ENCODE measurements around the gene DDTL. TPM values are rescaled to one million over a fixed set of nuclear protein-coding genes. Genes with fewer than 3 reads are reported as not detected.
"Not testable (repeated sequence)": the region's sequence is repeated elsewhere in the genome, so short reads cannot be mapped to it uniquely, and the experiment has no call there.

DDTL gene
- total RNA-seq (4.1 and 5.0 TPM in 2 replicates), polyA plus RNA-seq (not detected in 2 replicates), polyA minus RNA-seq (0.29 TPM in 1 of 2 replicates, not detected in the other)
- 4.0 TPM for total RNA-seq (2013)

DNA sequence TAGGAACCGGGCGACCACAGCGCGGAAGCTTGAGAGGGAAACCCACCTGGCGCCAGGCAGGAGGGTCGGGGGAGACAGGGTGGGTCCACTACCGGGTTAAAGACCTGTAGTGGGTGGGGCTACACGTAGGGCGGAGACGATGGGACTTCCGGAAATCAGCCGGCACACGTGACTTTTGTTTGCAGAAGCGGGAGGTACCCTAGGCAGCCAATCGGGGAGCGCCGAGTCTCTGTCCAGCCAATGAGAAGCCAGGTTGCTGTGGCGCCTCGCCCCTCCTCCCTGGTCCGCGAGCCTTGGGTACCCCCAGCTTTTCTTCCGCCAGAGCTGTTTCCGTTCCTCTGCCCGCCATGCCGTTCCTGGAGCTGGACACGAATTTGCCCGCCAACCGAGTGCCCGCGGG is at the start of gene DDTL:
Gene DDTL, plus strand, starts transcription at position 321 of the 400 bp plus-strand sequence. Its CDS starts 27 bp downstream, at position 348.
- H3K27me3 ChIP-seq (replicated peaks in 1 of 4; ENCODE audit: control extremely low read depth in 1 of 4, control insufficient read depth in 3 of 4, insufficient read depth in 4 of 4, low read length in 3 of 4); H3K27ac ChIP-seq (ENCODE audit: low read length in 2 of 2); POLR2A ChIA-PET; intact Hi-C loops (cut with micrococcal nuclease); H2AFZ ChIP-seq (ENCODE audit: insufficient read depth, low read depth, low read length, poor library complexity, severe bottlenecking); H3K9me3 ChIP-seq (ENCODE audit: control extremely low read depth in 1 of 3, control insufficient read depth in 2 of 3, insufficient read depth in 1 of 3, low read length in 2 of 3); H3K4me2 ChIP-seq (replicated peaks; ENCODE audit: low read depth, low read length, poor library complexity, severe bottlenecking); H3K4me1 ChIP-seq (ENCODE audit: control insufficient read depth in 2 of 2, insufficient read depth in 2 of 2, low read length in 2 of 2); DNase-seq; H3K4me3 ChIP-seq (ENCODE audit: control extremely low read depth in 1 of 5, extremely low read depth in 1 of 5, insufficient read depth in 1 of 5, low read depth in 2 of 5, low read length in 4 of 5); H3K9ac ChIP-seq (ENCODE audit: low read length); H4K20me1 ChIP-seq (ENCODE audit: control insufficient read depth, insufficient read depth, low read length, poor library complexity, severe bottlenecking); H3K27me3 Mint-ChIP-seq; CTCF ChIA-PET; H3K4me3 Mint-ChIP-seq; H3K9me3 Mint-ChIP-seq (ENCODE audit: insufficient read depth); H3K27ac Mint-ChIP-seq: not testable (repeated sequence)
- Histone ChIP-seq H3K36me3 (replicated peaks in 1 of 2; ENCODE audit: control extremely low read depth in 1 of 2, control insufficient read depth in 1 of 2, extremely low read depth in 1 of 2, insufficient read depth in 2 of 2, low read length in 1 of 2) (peaks cover 1 to 16% of the 10 kb centered on the region in 2 experiments), H3K79me2 (ENCODE audit: control insufficient read depth, insufficient read depth, low read length) (peaks cover 25% of the 10 kb centered on the region)
- WGBS (ENCODE audit: insufficient coverage), result no CpG with 5 or more reads among the region's 30 CpGs
- ATAC-seq (ENCODE audit: low read depth), result peak; percentile 92
- peaks cover 19% of the 10 kb centered on the region for H3K4me1 Mint-ChIP-seq

- H3K4me3 Mint-ChIP-seq; H3K9me3 Mint-ChIP-seq (ENCODE audit: insufficient read depth); H3K4me1 ChIP-seq (ENCODE audit: control insufficient read depth in 2 of 2, insufficient read depth in 2 of 2, low read length in 2 of 2); H3K27me3 Mint-ChIP-seq; H3K27ac ChIP-seq (ENCODE audit: low read length in 2 of 2); H4K20me1 ChIP-seq (ENCODE audit: control insufficient read depth, insufficient read depth, low read length, poor library complexity, severe bottlenecking); H3K27ac Mint-ChIP-seq; H3K4me2 ChIP-seq (replicated peaks; ENCODE audit: low read depth, low read length, poor library complexity, severe bottlenecking); H3K4me3 ChIP-seq (ENCODE audit: control extremely low read depth in 1 of 5, extremely low read depth in 1 of 5, insufficient read depth in 1 of 5, low read depth in 2 of 5, low read length in 4 of 5); H2AFZ ChIP-seq (ENCODE audit: insufficient read depth, low read depth, low read length, poor library complexity, severe bottlenecking); H3K27me3 ChIP-seq (replicated peaks in 1 of 4; ENCODE audit: control extremely low read depth in 1 of 4, control insufficient read depth in 3 of 4, insufficient read depth in 4 of 4, low read length in 3 of 4); H3K9ac ChIP-seq (ENCODE audit: low read length); ATAC-seq (ENCODE audit: low read depth); H3K9me3 ChIP-seq (ENCODE audit: control extremely low read depth in 1 of 3, control insufficient read depth in 2 of 3, insufficient read depth in 1 of 3, low read length in 2 of 3); intact Hi-C loops (cut with micrococcal nuclease); H3K4me1 Mint-ChIP-seq: not testable (repeated sequence)
- Histone ChIP-seq H3K36me3 (replicated peaks in 1 of 2; ENCODE audit: control extremely low read depth in 1 of 2, control insufficient read depth in 1 of 2, extremely low read depth in 1 of 2, insufficient read depth in 2 of 2, low read length in 1 of 2) (peaks cover 0 to 36% of the 10 kb centered on the region in 2 experiments), H3K79me2 (ENCODE audit: control insufficient read depth, insufficient read depth, low read length) (peaks cover 19% of the 10 kb centered on the region)
- ChIA-PET CTCF (interaction anchor here (1.8 kb wide), 1 partner anchor 26 kb away, joined by 5 read pairs; the partner anchor contains the start of gene MIF), POLR2A (interaction anchor here (0.7 kb wide), 1 partner anchor 9 kb away, joined by 4 read pairs; no protein-coding TSS in a partner anchor)
- WGBS (ENCODE audit: insufficient coverage), result no CpG with 5 or more reads among the region's 1 CpG
- peak; percentile 2 for DNase-seq
Observed at GRCh38 chr22:23920267-23920611, 46.4 kb upstream of the DDTL start.

- H3K9ac ChIP-seq (ENCODE audit: low read length); H3K27ac Mint-ChIP-seq; H3K27me3 ChIP-seq (replicated peaks in 1 of 4; ENCODE audit: control extremely low read depth in 1 of 4, control insufficient read depth in 3 of 4, insufficient read depth in 4 of 4, low read length in 3 of 4); H3K9me3 Mint-ChIP-seq (ENCODE audit: insufficient read depth); ATAC-seq (ENCODE audit: low read depth); H3K27ac ChIP-seq (ENCODE audit: low read length in 2 of 2); H4K20me1 ChIP-seq (ENCODE audit: control insufficient read depth, insufficient read depth, low read length, poor library complexity, severe bottlenecking); H3K27me3 Mint-ChIP-seq; H3K4me1 Mint-ChIP-seq; POLR2A ChIA-PET; H3K4me3 ChIP-seq (ENCODE audit: control extremely low read depth in 1 of 5, extremely low read depth in 1 of 5, insufficient read depth in 1 of 5, low read depth in 2 of 5, low read length in 4 of 5); H3K4me1 ChIP-seq (ENCODE audit: control insufficient read depth in 2 of 2, insufficient read depth in 2 of 2, low read length in 2 of 2); H3K4me3 Mint-ChIP-seq; H2AFZ ChIP-seq (ENCODE audit: insufficient read depth, low read depth, low read length, poor library complexity, severe bottlenecking); intact Hi-C loops (cut with micrococcal nuclease); H3K4me2 ChIP-seq (replicated peaks; ENCODE audit: low read depth, low read length, poor library complexity, severe bottlenecking): not testable (repeated sequence)
- CTCF ChIA-PET, result interaction anchor here (0.7 kb wide), 1 partner anchor 39 kb away, joined by 4 read pairs; no protein-coding TSS in a partner anchor
- Histone ChIP-seq H3K36me3 (replicated peaks in 1 of 2; ENCODE audit: control extremely low read depth in 1 of 2, control insufficient read depth in 1 of 2, extremely low read depth in 1 of 2, insufficient read depth in 2 of 2, low read length in 1 of 2) (peaks cover 0 to 46% of the 10 kb centered on the region in 2 experiments), H3K9me3 (ENCODE audit: control extremely low read depth in 1 of 3, control insufficient read depth in 2 of 3, insufficient read depth in 1 of 3, low read length in 2 of 3) (peaks cover 0 to 23% (median 9%) of the 10 kb centered on the region in 3 donors), H3K79me2 (ENCODE audit: control insufficient read depth, insufficient read depth, low read length) (peaks cover 21% of the 10 kb centered on the region)
- 96% methylated on average over 11 of the region's 13 CpGs for WGBS (ENCODE audit: insufficient coverage)
- peak; percentile 1 for DNase-seq
Observed at GRCh38 chr22:23921586-23922201, 45.0 kb upstream of the DDTL start.
